Measurements from ENCODE around the gene CHKA.

CHKA gene

GRCh38 chr11:68071281-68072048 is 49.7 kb downstream of the CHKA start:
- no peak for DNase-seq (ENCODE audit: low read depth)

GRCh38 chr11:68067991-68068390 is 53.2 kb downstream of the CHKA start:
- no peak for DNase-seq (ENCODE audit: low read depth)

GRCh38 chr11:68066742-68067141 is 54.4 kb downstream of the CHKA start:
- no peak for DNase-seq (ENCODE audit: low read depth)

- no peak for DNase-seq (ENCODE audit: low read depth)
Observed at GRCh38 chr11:68065841-68066240, 55.3 kb downstream of the CHKA start.

- DNase-seq (ENCODE audit: low read depth), result no peak
Observed at GRCh38 chr11:68064926-68065325, 56.3 kb downstream of the CHKA start.

GRCh38 chr11:68061508-68061907 is 59.7 kb downstream of the CHKA start:
- DNase-seq (ENCODE audit: low read depth), result no peak

- no peak for DNase-seq (ENCODE audit: low read depth)
Observed at GRCh38 chr11:68057807-68058206, 63.4 kb downstream of the CHKA start.

- DNase-seq (ENCODE audit: low read depth), result no peak
Observed at GRCh38 chr11:68056317-68057285, 64.6 kb downstream of the CHKA start.

- no peak for DNase-seq (ENCODE audit: low read depth)
Observed at GRCh38 chr11:68053981-68054812, 67.0 kb downstream of the CHKA start.

- DNase-seq (ENCODE audit: low read depth), result no peak
Observed at GRCh38 chr11:68053117-68053516, 68.1 kb downstream of the CHKA start.

- no peak for DNase-seq (ENCODE audit: low read depth)
Observed at GRCh38 chr11:68052137-68052873, 68.9 kb downstream of the CHKA start.

GRCh38 chr11:68051191-68052136 is 69.7 kb downstream of the CHKA start:
- no peak for DNase-seq (ENCODE audit: low read depth)

GRCh38 chr11:68050371-68050841 is 70.8 kb downstream of the CHKA start:
- DNase-seq (ENCODE audit: low read depth), result no peak

GRCh38 chr11:68049509-68050370 is 71.4 kb downstream of the CHKA start:
- no peak for DNase-seq (ENCODE audit: low read depth)

- DNase-seq (ENCODE audit: low read depth), result no peak
Observed at GRCh38 chr11:68048681-68049508, 72.3 kb downstream of the CHKA start.

- no peak for DNase-seq (ENCODE audit: low read depth)
Observed at GRCh38 chr11:68047437-68048290, 73.5 kb downstream of the CHKA start.

GRCh38 chr11:68044898-68045351 is 76.3 kb downstream of the CHKA start:
- no peak for DNase-seq (ENCODE audit: low read depth)

Measured in activated T-cell treated with anti-CD3 and anti-CD28 coated beads for 24 hours (primary cell).